OCI-M2 (cell line): ENCODE data around the gene UROD.

Experiments
- DNase-seq: peaks from one replicate; lab custom pipeline; 2025; ENCODE audit not compliant: unreplicated experiment; lab: John Stamatoyannopoulos, UW

The UROD gene

GRCh38 chr1:45008076-45008475, 4.0 kb upstream of the UROD start:
- DNase-seq, result no peak

- no peak for DNase-seq
Measured at GRCh38 chr1:45008516-45008915, 3.5 kb upstream of the UROD start.

- no peak for DNase-seq
Measured at GRCh38 chr1:45009296-45009865, 2.7 kb upstream of the UROD start.

GRCh38 chr1:45009956-45010854, 1.8 kb upstream of the UROD start:
- no peak for DNase-seq

- DNase-seq, result peak; percentile 65
Measured at GRCh38 chr1:45010855-45011811, 921 bp upstream of the UROD start, which contains the start of gene HECTD3. TSS of gene HECTD3 (minus strand) at chr1:45011324. CDS start at chr1:45011257, 67 bp downstream.

GRCh38 chr1:45012639-45013278, 705 bp downstream of the UROD start:
- peak; percentile 68 for DNase-seq

- DNase-seq, result no peak
Measured at GRCh38 chr1:45013551-45014209, 1.6 kb downstream of the UROD start.

GRCh38 chr1:45014321-45015028, 2.4 kb downstream of the UROD start:
- peak; percentile 28 for DNase-seq

GRCh38 chr1:45015683-45016082, 3.6 kb downstream of the UROD start:
- no peak for DNase-seq

GRCh38 chr1:45016090-45016697, 4.1 kb downstream of the UROD start:
- DNase-seq, result no peak

GRCh38 chr1:45016767-45017166, 4.7 kb downstream of the UROD start:
- no peak for DNase-seq

GRCh38 chr1:45018599-45019230, 6.7 kb downstream of the UROD start:
- no peak for DNase-seq

- DNase-seq, result no peak
Measured at GRCh38 chr1:45023663-45024062, 11.6 kb downstream of the UROD start.

GRCh38 chr1:45026446-45026845, 14.4 kb downstream of the UROD start:
- no peak for DNase-seq

GRCh38 chr1:45032837-45033236, 20.8 kb downstream of the UROD start:
- no peak for DNase-seq

GRCh38 chr1:45033356-45033755, 21.3 kb downstream of the UROD start:
- DNase-seq, result no peak

- DNase-seq, result no peak
Measured at GRCh38 chr1:45035631-45036301, 23.7 kb downstream of the UROD start.

GRCh38 chr1:45037456-45037855, 25.4 kb downstream of the UROD start:
- DNase-seq, result peak; percentile 20
